Lower leg skin (tissue), 4 donors: ENCODE data around the gene CCDC187. TPM values are rescaled to one million over a fixed set of nuclear protein-coding genes. Genes with fewer than 3 reads are reported as not detected.

ENCODE experiments used
- DNase-seq, 2 donors: peaks; one replicate each; pipeline ENCODE4 v3.0.0-alpha.2; 2019; ENCODE audit warnings: low spot score in 2 of 2
- H3K4me3 ChIP-seq: fragments of 200-600 bp; sonication (generic); 2 replicates; pipeline ENCODE4 v1.5.1; 2017; ENCODE audit warnings: mild to moderate bottlenecking, low read depth; ENCODE audit not compliant: poor library complexity, severe bottlenecking
- POLR2A ChIP-seq, 2 donors: fragments of 450-650 bp; IDR thresholded peaks; one replicate each; pipeline ENCODE4 v1.6.1; 2016 to 2017; ENCODE audit warnings: antibody characterized with exemption in 2 of 2, mild to moderate bottlenecking in 1 of 2, moderate library complexity in 1 of 2
- WGBS, 2 donors: methylation state at CpG; one replicate each; pipeline ENCODE4 v1.1.5; 2018; 5-methylcytosine and 5-hydroxymethylcytosine counted together
- intact Hi-C: fragments of 100-400 bp; cut with DNase I; formaldehyde crosslinking; loops from one replicate; pipeline ENCODE4 v1.15.0; 2023; ENCODE audit warnings: low total_unique reads
- total RNA-seq, 4 donors: library from RNA; depleted of rRNA; stranded (reverse); fragments of >200 nt; gene quantifications; one replicate each; pipeline ENCODE4 v1.1.0, GENCODE V29; 2016
- TF ChIP-seq, protein P1 (sequence below), 3 donors: fragments of 450-650 bp; IDR thresholded peaks; one replicate each; pipeline ENCODE4 v1.5.1; 2016; ENCODE audit warnings: antibody characterized with exemption in 3 of 3, mild to moderate bottlenecking in 3 of 3, moderate library complexity in 2 of 3

Gene CCDC187
- total RNA-seq, 4 donors from 2014 or later: 1.1 TPM; not detected in 3

DNA sequence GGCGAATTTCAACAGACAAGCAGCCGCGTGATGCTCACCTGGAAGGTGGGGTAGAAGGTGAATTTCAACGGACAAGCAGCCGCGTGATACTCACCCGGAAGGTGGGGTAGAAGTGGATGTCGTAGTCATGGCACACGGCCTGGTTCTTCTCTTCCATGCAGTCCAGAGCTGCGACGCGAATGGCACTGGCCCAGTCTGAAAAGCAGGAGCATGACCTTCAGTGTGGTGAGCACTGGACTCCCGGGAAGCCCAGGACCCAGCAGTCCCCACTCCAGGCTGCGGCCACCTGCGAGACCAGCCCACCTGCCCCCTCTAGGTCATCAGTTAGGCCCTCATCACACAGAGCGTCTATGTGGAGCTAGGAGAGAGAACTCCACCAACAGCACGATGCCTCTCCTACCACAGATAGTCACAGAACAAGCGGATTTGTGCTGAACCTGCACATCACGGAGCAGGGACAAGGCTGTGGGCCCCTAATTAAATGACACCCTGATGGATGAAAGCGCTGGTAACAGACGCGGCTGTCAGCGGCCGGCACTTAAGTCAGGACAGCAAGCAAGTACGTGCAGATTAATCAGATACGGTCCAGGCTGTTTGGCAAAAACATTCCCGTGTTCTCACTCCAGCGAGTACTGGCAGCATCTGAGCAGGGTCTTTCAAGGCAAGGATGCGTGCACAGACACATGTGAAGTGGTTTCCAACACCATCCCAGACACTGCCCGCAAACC lies 77.0 kb downstream of the CCDC187 start:
- DNase-seq: no peak
- WGBS, 2 donors: 73 to 82% methylated on average over 30 of the region's 30 CpGs
- H3K4me3 ChIP-seq: no peak overlapping the region
- intact Hi-C loops: no loop called here
- no peak for TF ChIP-seq POLR2A (IDR thresholded peaks at IDR 0.05)
- TF ChIP-seq, protein P1, sequence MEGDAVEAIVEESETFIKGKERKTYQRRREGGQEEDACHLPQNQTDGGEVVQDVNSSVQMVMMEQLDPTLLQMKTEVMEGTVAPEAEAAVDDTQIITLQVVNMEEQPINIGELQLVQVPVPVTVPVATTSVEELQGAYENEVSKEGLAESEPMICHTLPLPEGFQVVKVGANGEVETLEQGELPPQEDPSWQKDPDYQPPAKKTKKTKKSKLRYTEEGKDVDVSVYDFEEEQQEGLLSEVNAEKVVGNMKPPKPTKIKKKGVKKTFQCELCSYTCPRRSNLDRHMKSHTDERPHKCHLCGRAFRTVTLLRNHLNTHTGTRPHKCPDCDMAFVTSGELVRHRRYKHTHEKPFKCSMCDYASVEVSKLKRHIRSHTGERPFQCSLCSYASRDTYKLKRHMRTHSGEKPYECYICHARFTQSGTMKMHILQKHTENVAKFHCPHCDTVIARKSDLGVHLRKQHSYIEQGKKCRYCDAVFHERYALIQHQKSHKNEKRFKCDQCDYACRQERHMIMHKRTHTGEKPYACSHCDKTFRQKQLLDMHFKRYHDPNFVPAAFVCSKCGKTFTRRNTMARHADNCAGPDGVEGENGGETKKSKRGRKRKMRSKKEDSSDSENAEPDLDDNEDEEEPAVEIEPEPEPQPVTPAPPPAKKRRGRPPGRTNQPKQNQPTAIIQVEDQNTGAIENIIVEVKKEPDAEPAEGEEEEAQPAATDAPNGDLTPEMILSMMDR (IDR thresholded peaks at IDR 0.05): no peak

DNA sequence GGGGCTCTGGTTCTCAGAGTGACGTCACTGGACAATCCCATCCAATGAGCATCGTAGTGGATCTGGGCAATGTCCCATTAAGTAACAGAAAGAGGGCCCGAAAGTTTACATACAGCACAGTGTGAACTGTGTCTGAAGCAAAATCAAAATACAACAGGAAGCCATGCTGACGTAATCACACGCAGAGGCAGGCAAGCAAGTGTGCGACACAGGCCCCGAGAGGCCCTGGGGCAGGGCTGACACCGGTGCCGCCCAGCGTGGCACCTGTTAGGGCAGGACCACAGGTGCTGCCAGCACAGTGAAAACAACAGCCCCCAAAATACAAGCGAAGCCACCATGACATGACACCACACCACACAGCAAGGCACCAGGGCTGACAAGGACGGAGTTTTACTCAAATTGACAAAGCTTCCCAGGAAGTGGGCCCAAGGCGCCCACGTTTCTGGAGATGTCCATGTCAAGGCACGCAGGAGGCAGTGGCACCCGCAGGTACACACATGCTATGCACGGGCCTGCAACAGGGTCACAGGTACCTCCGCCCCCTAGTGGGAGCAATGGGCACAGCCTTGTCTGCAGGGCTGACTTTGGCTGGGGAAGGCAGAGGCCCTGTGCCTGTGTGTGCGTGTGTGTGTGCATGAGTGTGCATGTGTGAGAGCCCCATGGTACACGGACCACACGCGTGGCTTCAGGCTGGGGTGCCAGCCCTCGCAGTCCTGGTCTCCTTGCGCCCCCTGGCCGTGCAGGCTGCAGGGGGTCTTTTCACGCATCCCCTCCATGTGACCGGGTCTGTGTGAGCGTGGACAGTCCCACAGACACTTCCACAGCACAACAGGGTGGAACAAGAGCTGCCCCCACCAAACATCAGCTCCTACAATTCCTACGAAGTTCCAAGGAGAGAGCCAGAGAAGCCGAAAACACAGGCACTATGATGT lies 77.9 kb downstream of the CCDC187 start:
- intact Hi-C loops: no loop called here
- H3K4me3 ChIP-seq: no peak overlapping the region
- 58 to 77% methylated on average over 22 to 29 of the region's 30 CpGs for WGBS, 2 donors
- peak in 1 of 2 donors; percentile 37 for DNase-seq
- TF ChIP-seq, protein P1 (IDR thresholded peaks at IDR 0.05): no peak
- TF ChIP-seq POLR2A (IDR thresholded peaks at IDR 0.05): no peak

DNA sequence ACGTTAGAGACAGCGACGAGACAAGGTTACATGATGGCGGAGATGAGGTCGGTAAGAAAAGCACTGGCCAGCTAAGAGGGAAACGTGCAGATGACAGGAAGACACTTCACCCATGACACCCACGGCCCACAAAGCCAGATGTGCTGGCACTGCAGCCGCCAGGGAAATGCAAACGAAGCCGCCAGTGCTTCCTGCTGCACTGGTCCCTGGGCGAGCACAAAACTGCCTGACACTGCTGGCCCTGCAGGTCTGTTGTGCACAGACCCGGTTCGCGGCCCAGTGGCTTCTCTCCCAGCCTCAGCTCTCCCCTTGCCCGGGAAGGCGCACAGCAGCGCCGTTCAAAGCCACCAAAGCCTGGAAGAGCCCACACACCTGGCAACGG lies 78.5 kb downstream of the CCDC187 start:
- 71% methylated on average over 19 of the region's 19 CpGs for WGBS, 2 donors
- intact Hi-C loops: no loop called here
- TF ChIP-seq POLR2A (IDR thresholded peaks at IDR 0.05): no peak
- TF ChIP-seq, protein P1 (IDR thresholded peaks at IDR 0.05): no peak
- H3K4me3 ChIP-seq: no peak overlapping the region
- DNase-seq: no peak

DNA sequence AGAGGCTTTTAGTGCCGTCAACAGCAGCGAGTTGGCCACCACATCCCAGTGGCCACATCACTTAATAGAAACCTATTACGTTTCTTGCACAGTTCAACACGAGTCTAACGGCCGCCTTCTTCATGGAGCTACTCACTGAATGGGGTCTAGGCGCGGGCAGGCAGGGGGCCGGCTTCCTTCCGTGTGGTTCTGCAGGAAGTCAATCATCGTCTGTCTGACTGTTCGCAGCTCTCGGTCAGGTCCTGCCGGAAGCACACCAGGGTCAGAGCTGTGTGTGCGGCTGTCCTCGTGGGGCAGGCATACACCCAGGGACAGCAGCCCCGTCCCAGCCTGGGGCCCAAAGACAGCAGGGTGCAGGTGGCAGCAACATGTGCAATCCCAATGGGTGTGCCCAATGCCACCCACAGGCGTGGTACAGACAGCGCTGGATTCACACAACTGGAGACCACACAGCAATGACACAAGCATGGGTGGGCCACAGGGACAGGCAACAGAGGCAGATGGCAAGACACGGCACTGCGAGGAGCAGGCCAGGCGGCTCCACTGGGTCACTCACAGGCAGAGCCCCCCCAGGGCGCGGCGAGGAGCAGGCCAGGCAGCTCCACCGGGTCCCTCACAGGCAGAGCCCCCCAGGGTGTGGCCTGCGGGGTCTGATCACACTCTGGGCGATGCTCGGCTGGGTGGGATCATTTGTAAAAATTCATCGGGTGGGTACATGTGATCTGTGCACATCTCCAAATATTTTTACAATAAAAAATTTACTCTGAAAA lies 79.8 kb downstream of the CCDC187 start:
- no peak overlapping the region for H3K4me3 ChIP-seq
- 88 to 91% methylated on average over 29 to 30 of the region's 30 CpGs for WGBS, 2 donors
- no peak for TF ChIP-seq POLR2A (IDR thresholded peaks at IDR 0.05)
- TF ChIP-seq, protein P1 (IDR thresholded peaks at IDR 0.05): no peak
- intact Hi-C loops: no loop called here
- no peak for DNase-seq

DNA sequence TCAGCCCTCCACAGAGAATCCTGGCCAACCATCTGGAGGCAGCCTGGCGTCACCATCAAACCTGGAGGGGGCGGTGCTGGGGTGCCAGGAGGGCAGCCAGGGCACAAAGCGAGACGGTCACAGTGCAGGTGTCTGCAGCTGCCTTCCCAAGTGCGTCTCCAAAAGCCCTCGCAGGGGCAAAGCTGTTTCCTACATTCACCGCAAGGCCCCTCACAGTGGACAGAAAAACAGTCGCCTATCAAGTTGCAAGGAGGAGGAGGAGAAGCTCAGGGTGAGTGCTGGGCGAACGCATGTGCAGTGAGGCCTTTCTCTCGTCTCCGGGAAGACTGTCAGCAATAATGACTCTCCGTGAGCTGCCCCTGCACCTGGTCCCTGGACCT lies 81.0 kb downstream of the CCDC187 start:
- WGBS, 2 donors: 94 to 95% methylated on average over 12 to 13 of the region's 13 CpGs
- intact Hi-C loops: no loop called here
- no peak for DNase-seq
- TF ChIP-seq, protein P1 (IDR thresholded peaks at IDR 0.05): no peak
- no peak for TF ChIP-seq POLR2A (IDR thresholded peaks at IDR 0.05)
- no peak overlapping the region for H3K4me3 ChIP-seq
